ENCODE data around the gene ZNF346. TPM values are rescaled to one million over a fixed set of nuclear protein-coding genes. Genes with fewer than 3 reads are reported as not detected.

Gene ZNF346
- total and polyA plus RNA-seq, 10 of the 15 experiments (the other 5 are each of a cell fraction or from before 2014, with no cell fraction given): 6.5 to 30.2 (median 24.0) TPM

DNA sequence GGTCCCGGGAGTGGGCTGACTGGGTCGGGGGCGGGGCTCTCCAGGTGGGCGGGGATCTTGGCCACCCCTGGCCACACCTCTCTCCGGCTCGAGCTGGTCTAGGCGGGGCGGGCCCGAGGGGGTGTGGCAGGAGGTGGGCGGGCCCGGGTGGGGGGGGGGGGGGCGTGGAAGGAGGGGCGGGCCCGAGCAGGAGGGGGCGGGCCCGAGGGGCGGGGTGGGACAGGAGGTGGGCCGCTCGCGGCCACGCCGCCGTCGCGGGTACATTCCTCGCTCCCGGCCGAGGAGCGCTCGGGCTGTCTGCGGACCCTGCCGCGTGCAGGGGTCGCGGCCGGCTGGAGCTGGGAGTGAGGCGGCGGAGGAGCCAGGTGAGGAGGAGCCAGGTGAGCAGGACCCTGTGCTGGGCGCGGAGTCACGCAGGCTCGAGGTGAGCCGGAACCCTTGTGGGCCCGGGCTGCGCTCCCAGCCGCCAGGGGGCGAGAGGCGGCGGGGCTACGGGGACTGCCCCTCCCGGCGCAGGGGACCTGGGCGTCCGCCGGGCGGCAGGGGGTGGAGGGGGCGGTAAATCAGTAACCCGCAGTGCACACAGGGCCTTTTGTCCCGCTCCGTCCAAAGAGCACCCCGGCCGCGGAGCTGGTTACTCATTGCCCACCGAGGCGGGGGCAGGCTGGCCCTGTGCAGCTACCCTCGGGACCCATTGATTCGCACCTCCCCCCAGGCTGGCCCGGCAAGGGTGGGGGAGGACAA lies 64.3 kb downstream of the ZNF346 start, which contains the start of gene FGFR4:
Gene FGFR4, plus strand, starts transcription at position 262 of the 744 bp plus-strand sequence. CDS start 2,688 bp downstream, outside the sequence.
- H3K4me1 ChIP-seq (ENCODE audit: control insufficient read depth, insufficient read depth, low read length): 0 out of 2 replicates have a peak, but pooled peaks cover 2% of the 10 kb centered on the region
- no peaks in the 10 kb centered on the region for H3K79me2 ChIP-seq (ENCODE audit: control insufficient read depth, insufficient read depth, low read length)
- H3K9ac ChIP-seq (ENCODE audit: control insufficient read depth, insufficient read depth, low read length): no peak within 1 kb of the TSS
- WGBS (ENCODE audit: insufficient coverage, insufficient replicate concordance, low lambda C conversion rate, missing lambda C conversion rate): 3% methylated on average over 23 of the region's 68 CpGs
- 0 out of 2 replicates have a peak within 1 kb of the TSS, but pooled peaks have one; percentile 11 for H3K4me3 ChIP-seq
- intact Hi-C loops (cut with micrococcal nuclease; ENCODE audit: unreplicated experiment): no loop called here
- H2AFZ ChIP-seq (ENCODE audit: control insufficient read depth, low read depth, low read length): peak within 1 kb of the TSS; percentile 54
- in situ Hi-C loops (cut with MboI): no loop called here
- BruUV-seq (replicated peaks): no TSS peak
- RAD21 ChIA-PET (ENCODE audit: unreplicated experiment): interaction anchor here (0.5 to 4.2 kb wide), 6 partner anchors 13 to 731 kb away, joined by 3 to 17 read pairs (median 4); no protein-coding TSS in a partner anchor
- FAIRE-seq: no peak
- H3K9me3 ChIP-seq (replicated peaks; ENCODE audit: control insufficient read depth, insufficient read depth, low read length): no peaks in the 10 kb centered on the region
- H3K36me3 ChIP-seq (ENCODE audit: control insufficient read depth in 2 of 2, insufficient read depth in 2 of 2, low read length in 1 of 2): no peaks in the 10 kb centered on the region
- POLR2A ChIA-PET: interaction anchor here (0.6 to 0.8 kb wide), 2 partner anchors 116 to 159 kb away, joined by 3 to 5 read pairs; no protein-coding TSS in a partner anchor
- ATAC-seq: peak; percentile 84
- DNase-seq (ENCODE audit: low read depth, low spot score): peak; percentile 19
- H3K27me3 ChIP-seq (replicated peaks in 1 of 2; ENCODE audit: control insufficient read depth in 2 of 2, insufficient read depth in 2 of 2, low read length in 1 of 2): peaks cover 0 to 4% of the 10 kb centered on the region in 2 experiments; a peak in 3 of 4 replicates
- no peaks in the 10 kb centered on the region for H4K20me1 ChIP-seq (ENCODE audit: control insufficient read depth, insufficient read depth)
- SMC1A ChIA-PET (ENCODE audit: uncharacterized antibody, unreplicated experiment): interaction anchor here (0.9 to 2.2 kb wide), 3 partner anchors 15 to 82 kb away, joined by 3 to 10 read pairs (median 3); no protein-coding TSS in a partner anchor
- CTCF ChIA-PET: interaction anchor here (0.6 to 3.5 kb wide), 9 partner anchors 12 to 426 kb away, joined by 3 to 46 read pairs (median 7); no protein-coding TSS in a partner anchor
- H3K4me2 ChIP-seq (ENCODE audit: control insufficient read depth, insufficient read depth): peak within 1 kb of the TSS; percentile 66
- H3K27ac ChIP-seq (ENCODE audit: control insufficient read depth, insufficient read depth): no peak within 1 kb of the TSS
- TF ChIP-seq ATF2 (IDR thresholded peaks at IDR 0.05; ENCODE audit: low read length): no peak
- no peak for TF ChIP-seq ZNF217 (IDR thresholded peaks at IDR 0.05)
- peak; percentile 53; the same call in 1 of the 2 replicates for TF ChIP-seq SMARCA5 (IDR thresholded peaks at IDR 0.05)
- no peak for TF ChIP-seq RUNX3 (IDR thresholded peaks at IDR 0.05; ENCODE audit: low read length)
- no peak for TF ChIP-seq BRCA1 (IDR thresholded peaks at IDR 0.05; ENCODE audit: low read depth, low read length)
- no peak for TF ChIP-seq RELA (IDR thresholded peaks at IDR 0.05; ENCODE audit: borderline replicate concordance, partially characterized antibody)
- TF ChIP-seq ZBTB11 (CRISPR knock-in tag; IDR thresholded peaks at IDR 0.05): no peak
- TF ChIP-seq PAX8 (IDR thresholded peaks at IDR 0.05): no peak
- no peak for TF ChIP-seq ZNF24 (IDR thresholded peaks at IDR 0.05)
- TF ChIP-seq PBX3 (IDR thresholded peaks at IDR 0.05; ENCODE audit: insufficient replicate concordance, low read depth, low read length): no peak
- no peak for TF ChIP-seq HDAC2 (IDR thresholded peaks at IDR 0.05)
- TF ChIP-seq KAT2A (conservative IDR thresholded peaks at IDR 0.05; ENCODE audit: control insufficient read depth, low read depth, low read length): no peak
- no peak for TF ChIP-seq NKRF (conservative IDR thresholded peaks at IDR 0.05)
